AG04450 (cell line): ENCODE measurements around the gene SHB. TPM values are rescaled to one million over a fixed set of nuclear protein-coding genes. Genes with fewer than 3 reads are reported as not detected.

Experiments used
- CTCF ChIA-PET: fragments of 300-600, 350-600 bp; formaldehyde crosslinking; extraction: SDS; loops from one replicate; lab custom pipeline; 2022; ENCODE audit warnings: antibody characterized with exemption, inconsistent platforms; lab: Charles Lee
- POLR2A ChIA-PET: fragments of 350-600 bp; formaldehyde crosslinking; extraction: SDS; loops from one replicate; lab custom pipeline; 2021; ENCODE audit warnings: antibody characterized with exemption, inconsistent platforms; lab: Yijun Ruan, JAX
- DNase-seq: peaks from one replicate; pipeline ENCODE4 v3.0.0-alpha.2; 2011; ENCODE audit warnings: low read depth, low spot score
- H3K27ac ChIP-seq: one replicate; pipeline ENCODE4 v1.5.1; 2012; ENCODE audit warnings: low read depth, low read length, control low read depth
- H3K27me3 ChIP-seq: one replicate; pipeline ENCODE4 v1.6.0; 2012; ENCODE audit warnings: low read length; ENCODE audit not compliant: control insufficient read depth, insufficient read depth
- H3K4me3 ChIP-seq: 2 replicates; pipeline ENCODE4 v1.5.1; 2011; ENCODE audit warnings: mild to moderate bottlenecking, low read depth, low read length, control low read depth
- H3K9me3 ChIP-seq: 2 replicates; pipeline ENCODE4 v1.5.1; 2012; ENCODE audit warnings: low read length; ENCODE audit not compliant: control insufficient read depth, insufficient read depth
- polyA plus RNA-seq: library from polyadenylated mRNA; depleted of rRNA; stranded (reverse); fragments of >200 nt; gene quantifications from 2 replicates; pipeline ENCODE4 v1.2.3, GENCODE V29; 2011
- TF ChIP-seq, protein P1 (sequence below): IDR thresholded peaks from 2 replicates; pipeline ENCODE4 v1.5.1; 2011; ENCODE audit warnings: low read depth, low read length, control low read depth, inconsistent platforms

Gene SHB
- polyA plus RNA-seq, 1 experiment = 16.7 TPM

DNA sequence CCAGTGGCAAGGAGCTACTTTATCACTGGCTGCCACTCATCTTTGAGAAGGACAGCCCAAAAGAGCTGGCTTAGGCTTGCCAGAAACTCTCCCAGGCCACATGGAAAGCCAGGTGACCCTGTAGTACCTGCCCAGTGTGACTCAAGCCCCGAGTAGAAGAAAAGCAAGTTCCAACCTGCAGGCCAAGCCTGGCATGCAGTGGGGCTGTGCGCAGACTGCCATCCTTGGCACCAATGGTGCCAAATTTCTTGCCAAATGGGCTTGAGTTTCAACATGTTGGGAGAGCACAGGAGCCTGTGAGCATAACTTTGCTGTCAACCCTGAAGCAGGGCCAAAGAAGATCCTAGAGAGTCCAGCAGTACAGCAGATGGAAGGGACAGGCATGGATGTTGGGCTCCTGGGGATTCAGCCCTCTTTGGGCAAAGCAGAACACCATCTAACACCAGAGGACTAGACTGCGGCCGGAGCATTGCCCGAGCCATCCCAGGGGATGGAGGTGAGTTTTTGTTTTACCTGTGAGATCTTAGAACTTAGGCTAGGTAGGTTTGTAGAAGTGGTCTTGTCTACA, 27.3 kb upstream of the SHB start:
- H3K27me3 ChIP-seq = peaks cover 4% of the 10 kb centered on the region
- TF ChIP-seq, protein P1, sequence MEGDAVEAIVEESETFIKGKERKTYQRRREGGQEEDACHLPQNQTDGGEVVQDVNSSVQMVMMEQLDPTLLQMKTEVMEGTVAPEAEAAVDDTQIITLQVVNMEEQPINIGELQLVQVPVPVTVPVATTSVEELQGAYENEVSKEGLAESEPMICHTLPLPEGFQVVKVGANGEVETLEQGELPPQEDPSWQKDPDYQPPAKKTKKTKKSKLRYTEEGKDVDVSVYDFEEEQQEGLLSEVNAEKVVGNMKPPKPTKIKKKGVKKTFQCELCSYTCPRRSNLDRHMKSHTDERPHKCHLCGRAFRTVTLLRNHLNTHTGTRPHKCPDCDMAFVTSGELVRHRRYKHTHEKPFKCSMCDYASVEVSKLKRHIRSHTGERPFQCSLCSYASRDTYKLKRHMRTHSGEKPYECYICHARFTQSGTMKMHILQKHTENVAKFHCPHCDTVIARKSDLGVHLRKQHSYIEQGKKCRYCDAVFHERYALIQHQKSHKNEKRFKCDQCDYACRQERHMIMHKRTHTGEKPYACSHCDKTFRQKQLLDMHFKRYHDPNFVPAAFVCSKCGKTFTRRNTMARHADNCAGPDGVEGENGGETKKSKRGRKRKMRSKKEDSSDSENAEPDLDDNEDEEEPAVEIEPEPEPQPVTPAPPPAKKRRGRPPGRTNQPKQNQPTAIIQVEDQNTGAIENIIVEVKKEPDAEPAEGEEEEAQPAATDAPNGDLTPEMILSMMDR = no peak

DNA sequence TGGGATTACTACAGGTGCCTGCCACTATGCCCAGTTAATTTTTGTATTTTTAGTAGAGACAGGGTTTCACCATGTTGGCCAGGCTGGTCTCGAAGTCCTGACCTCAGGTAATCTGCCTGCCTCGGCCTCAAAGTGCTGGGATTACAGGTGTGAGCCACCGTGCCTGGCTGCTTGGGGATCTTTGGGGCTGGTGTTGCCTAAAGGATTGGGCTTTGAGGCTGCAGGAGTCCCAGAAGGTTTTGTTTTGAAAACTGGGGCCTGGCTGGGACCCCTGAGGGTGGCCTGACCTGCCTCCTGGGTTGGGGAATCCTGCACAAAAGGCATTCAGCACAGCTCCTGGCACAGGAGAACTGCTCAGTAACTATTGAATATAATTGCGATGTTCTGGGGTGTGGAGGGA, 25.1 kb upstream of the SHB start:
- Histone ChIP-seq H3K27me3 (peaks cover 4% of the 10 kb centered on the region), H3K4me3 (no peak overlapping the region), H3K9me3 (no peaks in the 10 kb centered on the region), H3K27ac (no peak overlapping the region)
- ChIA-PET CTCF (interaction anchor here (1.3 kb wide), 1 partner anchor 66 kb away, joined by 6 read pairs; no protein-coding TSS in a partner anchor), POLR2A (no interaction called here)
- TF ChIP-seq, protein P1 = no peak
- no peak for DNase-seq

More for the DNA sequence above, 27.3 kb upstream of the SHB start:
- H3K9me3 ChIP-seq = no peaks in the 10 kb centered on the region
- CTCF ChIA-PET = interaction anchor here (5.6 kb wide), 1 partner anchor 9 kb away, joined by 38 read pairs; no protein-coding TSS in a partner anchor
- H3K27ac ChIP-seq = no peak overlapping the region
- DNase-seq = no peak
- POLR2A ChIA-PET = no interaction called here
- H3K4me3 ChIP-seq = no peak overlapping the region

DNA sequence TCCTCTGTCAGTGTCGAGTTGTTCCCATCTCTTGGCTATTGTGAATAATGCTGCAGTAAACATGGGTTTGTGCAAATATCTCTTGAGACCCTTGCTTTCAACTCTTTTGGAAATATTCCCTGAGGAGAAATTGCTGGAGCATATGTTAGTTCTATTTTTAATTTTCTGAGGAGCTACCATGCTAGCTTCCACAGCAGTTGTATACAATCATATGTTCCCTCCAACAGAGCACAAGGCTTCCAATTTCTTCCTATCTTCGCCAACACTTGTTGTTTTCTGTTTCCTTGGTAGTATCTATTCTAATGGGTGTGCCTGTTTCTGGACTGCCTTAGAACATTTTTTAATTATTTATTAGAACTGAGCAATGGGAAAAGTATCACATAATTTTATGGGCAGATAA, 23.6 kb upstream of the SHB start:
- no peak overlapping the region for H3K27ac ChIP-seq
- CTCF ChIA-PET = interaction anchor here (1.3 kb wide), 1 partner anchor 67 kb away, joined by 6 read pairs; no protein-coding TSS in a partner anchor
- no peak for DNase-seq
- peaks cover 4% of the 10 kb centered on the region for H3K27me3 ChIP-seq
- H3K9me3 ChIP-seq = no peaks in the 10 kb centered on the region
- TF ChIP-seq, protein P1 = no peak
- H3K4me3 ChIP-seq = no peak overlapping the region
- POLR2A ChIA-PET = no interaction called here

DNA sequence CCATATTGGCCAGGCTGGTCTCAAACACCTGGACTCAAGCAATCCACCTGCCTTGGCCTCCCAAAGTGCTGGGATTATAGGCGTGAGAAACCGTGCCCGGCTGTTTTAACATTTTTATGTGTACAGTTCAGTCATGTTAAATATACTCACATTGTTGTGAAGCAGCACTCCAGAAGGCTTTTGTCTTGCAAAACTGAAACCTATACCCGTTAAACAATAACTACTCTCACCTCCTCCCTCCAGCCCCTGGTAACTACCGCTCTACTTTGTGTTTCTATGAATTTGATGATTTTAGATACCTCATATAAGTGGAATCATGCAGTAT, 23.1 kb upstream of the SHB start:
- Histone ChIP-seq H3K27ac (no peak overlapping the region), H3K9me3 (no peaks in the 10 kb centered on the region), H3K4me3 (no peak overlapping the region), H3K27me3 (peaks cover 4% of the 10 kb centered on the region)
- ChIA-PET CTCF (no interaction called here), POLR2A (no interaction called here)
- DNase-seq = no peak
- TF ChIP-seq, protein P1 = no peak

DNA sequence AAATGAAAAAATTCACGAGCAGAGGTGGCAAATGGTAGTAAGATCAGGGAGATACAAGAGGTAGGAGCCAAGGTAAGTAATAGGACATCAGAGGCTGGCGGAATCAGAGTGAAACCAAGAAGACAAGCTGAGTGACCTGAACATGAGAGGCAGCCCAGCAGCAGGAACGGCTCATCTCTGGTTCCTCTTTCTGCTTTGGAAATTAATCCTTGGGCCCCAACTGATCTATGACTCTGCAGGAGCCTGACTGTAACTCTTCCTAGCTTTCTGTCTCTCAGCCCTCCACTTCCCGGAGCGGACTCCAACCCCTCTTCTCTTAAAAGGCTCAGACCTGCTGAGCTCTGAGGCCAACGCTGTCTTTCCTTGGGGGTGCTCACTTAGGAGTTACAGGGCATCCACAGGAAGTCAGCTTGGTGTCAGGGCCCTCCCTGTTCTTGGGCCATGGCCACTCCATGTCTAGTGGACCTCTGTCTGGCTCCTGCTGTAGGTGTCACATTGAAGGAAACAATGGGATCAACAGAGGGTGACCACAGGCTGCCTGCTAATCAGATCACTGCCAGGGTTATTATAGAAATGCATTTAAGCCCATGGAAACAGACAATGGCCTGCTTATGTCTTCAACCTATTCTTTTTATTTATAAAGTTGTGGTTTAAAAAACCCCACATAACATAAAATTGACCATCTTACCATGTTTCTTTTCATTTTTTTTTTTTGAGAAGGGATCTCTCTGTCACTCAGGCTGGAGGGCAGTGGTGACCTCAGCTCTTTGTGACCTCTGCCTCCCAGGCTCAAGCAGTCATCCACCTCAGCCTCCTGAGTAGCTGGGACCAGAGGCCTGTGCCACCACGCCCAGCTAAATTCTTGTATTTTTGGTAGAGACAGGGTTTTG, 22.5 kb upstream of the SHB start:
- no peak for DNase-seq
- CTCF ChIA-PET = interaction anchor here (0.6 to 1.5 kb wide), 2 partner anchors 69 to 172 kb away, joined by 3 to 4 read pairs; no protein-coding TSS in a partner anchor
- peaks cover 4% of the 10 kb centered on the region for H3K27me3 ChIP-seq
- H3K4me3 ChIP-seq = no peak overlapping the region
- no peaks in the 10 kb centered on the region for H3K9me3 ChIP-seq
- POLR2A ChIA-PET = no interaction called here
- TF ChIP-seq, protein P1 = no peak
- no peak overlapping the region for H3K27ac ChIP-seq
